Liver (tissue), 3 donors: ENCODE measurements around the gene SLIT3.

Experiments
- CTCF ChIP-seq: fragments of 150-350 bp; IDR thresholded peaks from 2 replicates; pipeline ENCODE4 v1.5.1; 2017; ENCODE audit warnings: improper control_type of control experiment, low read depth, low read length; ENCODE audit not compliant: missing input control
- EGR1 ChIP-seq, 2 donors: IDR thresholded peaks; 2 replicates each; pipeline ENCODE4 v1.6.1; 2016 to 2018; ENCODE audit warnings: antibody characterized with exemption in 2 of 2, low read depth in 2 of 2
- HNF4G ChIP-seq: IDR thresholded peaks from 2 replicates; pipeline ENCODE4 v1.6.1; 2016; ENCODE audit warnings: antibody characterized with exemption
- REST ChIP-seq: IDR thresholded peaks from 2 replicates; pipeline ENCODE4 v1.6.1; 2016; ENCODE audit warnings: antibody characterized with exemption, mild to moderate bottlenecking
- SP1 ChIP-seq: IDR thresholded peaks from 2 replicates; pipeline ENCODE4 v1.6.1; 2018; ENCODE audit warnings: antibody characterized with exemption, mild to moderate bottlenecking
- TAF1 ChIP-seq: conservative IDR thresholded peaks from 2 replicates; pipeline ENCODE4 v1.6.1; 2016; ENCODE audit warnings: antibody characterized with exemption, mild to moderate bottlenecking
- donor health status: healthy.
- donor health status: healthy.

- no peak for TF ChIP-seq CTCF
- no peak for TF ChIP-seq HNF4G
- no peak for TF ChIP-seq TAF1
- TF ChIP-seq EGR1 (IDR thresholded peaks at IDR 0.05; ENCODE audit: low read depth in 2 of 2) = no peak
- TF ChIP-seq REST = no peak
- no peak for TF ChIP-seq SP1
Measured at GRCh38 chr5:169020102-169020501, 280.8 kb downstream of the SLIT3 start.
